DMS153 treated with DMSO at 0.1 percent for 48 hours (cell line): ENCODE data around the gene MRPS17.
A peak's percentile ranks its signal among the peaks of the same experiment; 100 is the strongest.

Source experiments
- DNase-seq: peaks from one replicate; lab custom pipeline; 2025; ENCODE audit not compliant: unreplicated experiment; lab: John Stamatoyannopoulos, UW

Gene MRPS17

GRCh38 chr7:55970561-55970960 lies 18.9 kb downstream of the MRPS17 start:
- no peak for DNase-seq

- DNase-seq: no peak
Measured at GRCh38 chr7:55970978-55971377, 19.3 kb downstream of the MRPS17 start.

GRCh38 chr7:55973747-55974250 lies 22.1 kb downstream of the MRPS17 start:
- no peak for DNase-seq

GRCh38 chr7:55975988-55976633 lies 24.4 kb downstream of the MRPS17 start:
- peak; percentile 15 for DNase-seq

GRCh38 chr7:55977831-55978230 lies 26.2 kb downstream of the MRPS17 start:
- no peak for DNase-seq

- no peak for DNase-seq
Measured at GRCh38 chr7:55980266-55980665, 28.6 kb downstream of the MRPS17 start.

- DNase-seq: no peak
Measured at GRCh38 chr7:55983537-55983936, 31.9 kb downstream of the MRPS17 start.

GRCh38 chr7:55992346-55992745 lies 40.7 kb downstream of the MRPS17 start:
- no peak for DNase-seq

GRCh38 chr7:55996856-55997500 lies 45.3 kb downstream of the MRPS17 start:
- DNase-seq: no peak

- DNase-seq: no peak
Measured at GRCh38 chr7:56003749-56004148, 52.1 kb downstream of the MRPS17 start.
